NT2/D1 (cell line): ENCODE data around the gene JAK3.

Source experiments
- DNase-seq: peaks from one replicate; pipeline ENCODE4 v3.0.0-alpha.2; 2011; ENCODE audit warnings: low read depth, low spot score
- H3K27me3 ChIP-seq: 2 replicates; pipeline ENCODE4 v1.6.0; 2011; ENCODE audit warnings: mild to moderate bottlenecking; ENCODE audit not compliant: insufficient read length, insufficient read depth
- H3K36me3 ChIP-seq: 2 replicates; pipeline ENCODE4 v1.6.1; 2011; ENCODE audit warnings: mild to moderate bottlenecking, low read length, mixed read lengths; ENCODE audit not compliant: insufficient read depth, insufficient read length
- H3K4me1 ChIP-seq: 2 replicates; pipeline ENCODE4 v1.5.1; 2011; ENCODE audit not compliant: insufficient read depth, insufficient read length
- H3K4me3 ChIP-seq: 2 replicates; pipeline ENCODE4 v1.5.1; 2011; ENCODE audit warnings: low read depth; ENCODE audit not compliant: insufficient read length
- H3K9ac ChIP-seq: 2 replicates; pipeline ENCODE4 v1.6.0; 2011; ENCODE audit warnings: low read depth; ENCODE audit not compliant: insufficient read length
- H3K9me3 ChIP-seq: 2 replicates; pipeline ENCODE4 v1.5.1; 2011; ENCODE audit warnings: mild to moderate bottlenecking, low read length; ENCODE audit not compliant: insufficient read depth
- SUZ12 ChIP-seq: IDR thresholded peaks from 2 replicates; pipeline ENCODE4 v1.6.1; 2011; ENCODE audit not compliant: insufficient read length, insufficient read depth; ENCODE audit errors: extremely low read depth
- YY1 ChIP-seq: IDR thresholded peaks from 2 replicates; pipeline ENCODE4 v1.6.1; 2011; ENCODE audit not compliant: insufficient read length, insufficient read depth
- ZNF274 ChIP-seq: IDR thresholded peaks from 2 replicates; pipeline ENCODE4 v1.6.1; 2011; ENCODE audit warnings: mild to moderate bottlenecking, low read depth, low read length

Gene JAK3

DNA sequence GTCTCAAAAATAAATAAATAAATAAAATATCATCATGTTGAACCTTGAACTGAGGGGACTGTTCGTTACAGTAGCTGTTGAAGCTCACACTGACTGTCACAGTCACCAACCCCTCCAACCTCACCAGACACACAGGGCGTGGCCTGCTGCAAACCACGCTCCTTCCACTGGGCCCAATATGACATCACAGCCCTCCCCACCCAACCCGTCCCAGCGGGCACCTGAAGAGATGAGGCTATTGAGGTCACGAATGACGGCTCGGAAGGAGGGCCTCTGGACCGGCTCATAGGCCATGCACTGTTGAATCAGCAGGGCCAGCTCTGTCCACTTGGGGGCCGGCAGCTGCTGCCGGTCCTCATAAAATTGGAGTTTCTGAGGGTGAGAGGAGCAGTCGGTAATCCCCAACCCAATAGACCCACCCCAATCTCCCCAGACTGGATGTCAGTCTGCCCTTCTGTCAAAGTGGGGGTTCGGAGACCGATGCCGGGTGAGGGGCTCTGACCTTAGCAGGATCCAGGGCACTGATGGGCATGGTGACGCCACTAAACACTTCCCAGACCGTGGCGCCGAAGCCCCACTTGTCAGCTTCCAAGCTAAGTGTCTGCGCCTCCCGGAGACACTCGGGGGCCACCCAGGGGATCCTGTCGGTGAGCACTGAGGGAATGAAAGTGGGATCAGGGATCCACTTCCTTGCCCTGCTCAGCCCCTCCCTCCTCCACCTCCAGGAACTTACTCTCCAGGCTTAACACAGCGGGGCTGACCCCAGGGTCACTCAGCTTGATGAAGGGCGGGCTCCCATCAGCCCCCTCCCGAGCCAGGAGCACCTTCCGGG is 13.2 kb downstream of the JAK3 start:
- no peak overlapping the region for H3K4me3 ChIP-seq
- TF ChIP-seq SUZ12 (no peak), ZNF274 (no peak), YY1 (no peak)
- no peaks in the 10 kb centered on the region for H3K36me3 ChIP-seq
- peaks cover 29% of the 10 kb centered on the region for H3K27me3 ChIP-seq
- peaks cover 16% of the 10 kb centered on the region for H3K4me1 ChIP-seq
- no peaks in the 10 kb centered on the region for H3K9me3 ChIP-seq
- DNase-seq, result no peak
- H3K9ac ChIP-seq, result no peak overlapping the region

DNA sequence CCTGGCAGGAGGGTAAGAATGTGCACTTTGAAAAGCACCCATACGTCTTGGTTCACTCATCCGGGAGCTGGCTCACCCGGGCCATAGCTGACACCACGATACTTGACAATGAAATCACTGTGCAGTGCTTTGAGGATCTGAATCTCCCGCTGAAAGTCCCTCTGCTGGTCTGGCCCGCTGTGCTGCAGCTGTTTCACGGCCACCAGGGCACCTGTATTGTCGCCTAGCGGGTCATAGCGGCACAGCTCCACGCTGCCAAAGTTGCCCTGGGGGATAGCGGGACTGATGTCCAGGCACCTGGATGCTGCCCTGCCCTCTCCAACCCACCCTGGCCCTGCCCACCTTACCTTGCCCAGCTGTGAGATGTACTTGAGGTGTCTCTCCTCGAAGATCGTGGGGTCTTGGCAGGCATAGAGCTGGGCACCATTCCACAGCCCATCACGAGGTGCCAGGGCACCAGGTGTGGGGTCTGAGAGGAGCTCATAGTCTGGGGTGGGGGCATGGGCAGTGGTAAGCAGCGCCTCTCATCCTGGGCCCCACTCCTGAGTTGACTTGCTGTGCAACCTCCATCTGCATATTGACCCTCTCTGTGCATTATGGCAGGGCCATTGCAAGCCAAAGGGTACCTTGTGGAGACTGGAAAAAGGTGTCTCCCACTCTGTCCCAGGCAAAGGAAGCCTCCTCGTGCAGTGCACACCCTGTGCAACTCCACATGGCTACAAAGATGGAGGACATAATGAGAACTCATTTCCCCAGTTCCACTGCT is 15.2 kb downstream of the JAK3 start:
- Histone ChIP-seq H3K9me3 (no peaks in the 10 kb centered on the region), H3K27me3 (peaks cover 22% of the 10 kb centered on the region), H3K4me3 (no peak overlapping the region), H3K36me3 (no peaks in the 10 kb centered on the region), H3K9ac (no peak overlapping the region), H3K4me1 (peaks cover 14% of the 10 kb centered on the region)
- TF ChIP-seq ZNF274, result no peak
- TF ChIP-seq YY1, result no peak
- no peak for TF ChIP-seq SUZ12
- DNase-seq, result no peak

DNA sequence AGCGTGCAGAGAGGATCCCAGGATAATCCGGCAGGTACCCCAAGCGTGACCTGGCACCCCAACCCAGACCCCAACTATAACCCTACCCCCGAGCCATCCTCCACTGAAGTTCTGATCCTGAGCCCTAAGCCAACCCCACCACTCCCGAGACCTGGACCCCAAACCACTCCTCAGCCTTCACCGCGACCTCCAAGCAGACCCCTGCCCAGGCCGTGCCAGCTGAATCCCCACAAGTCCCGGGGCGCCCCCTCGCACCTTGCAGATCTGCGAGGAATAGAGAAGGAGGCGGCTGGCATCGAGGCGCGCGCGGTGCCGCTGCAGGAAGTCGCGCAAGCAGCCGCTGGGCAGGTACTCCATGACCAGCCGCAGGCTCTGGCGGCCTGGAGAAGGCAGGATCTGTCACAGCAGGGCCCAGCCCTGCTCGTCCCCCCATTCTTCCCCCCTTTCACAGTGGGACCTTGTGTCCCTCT is 16.3 kb downstream of the JAK3 start:
- Histone ChIP-seq H3K4me3 (peak overlapping the region; percentile 87), H3K9ac (peak overlapping the region; percentile 80), H3K27me3 (peaks cover 22% of the 10 kb centered on the region), H3K9me3 (no peaks in the 10 kb centered on the region), H3K4me1 (peaks cover 14% of the 10 kb centered on the region), H3K36me3 (no peaks in the 10 kb centered on the region)
- no peak for DNase-seq
- TF ChIP-seq SUZ12, result no peak
- no peak for TF ChIP-seq YY1
- no peak for TF ChIP-seq ZNF274

DNA sequence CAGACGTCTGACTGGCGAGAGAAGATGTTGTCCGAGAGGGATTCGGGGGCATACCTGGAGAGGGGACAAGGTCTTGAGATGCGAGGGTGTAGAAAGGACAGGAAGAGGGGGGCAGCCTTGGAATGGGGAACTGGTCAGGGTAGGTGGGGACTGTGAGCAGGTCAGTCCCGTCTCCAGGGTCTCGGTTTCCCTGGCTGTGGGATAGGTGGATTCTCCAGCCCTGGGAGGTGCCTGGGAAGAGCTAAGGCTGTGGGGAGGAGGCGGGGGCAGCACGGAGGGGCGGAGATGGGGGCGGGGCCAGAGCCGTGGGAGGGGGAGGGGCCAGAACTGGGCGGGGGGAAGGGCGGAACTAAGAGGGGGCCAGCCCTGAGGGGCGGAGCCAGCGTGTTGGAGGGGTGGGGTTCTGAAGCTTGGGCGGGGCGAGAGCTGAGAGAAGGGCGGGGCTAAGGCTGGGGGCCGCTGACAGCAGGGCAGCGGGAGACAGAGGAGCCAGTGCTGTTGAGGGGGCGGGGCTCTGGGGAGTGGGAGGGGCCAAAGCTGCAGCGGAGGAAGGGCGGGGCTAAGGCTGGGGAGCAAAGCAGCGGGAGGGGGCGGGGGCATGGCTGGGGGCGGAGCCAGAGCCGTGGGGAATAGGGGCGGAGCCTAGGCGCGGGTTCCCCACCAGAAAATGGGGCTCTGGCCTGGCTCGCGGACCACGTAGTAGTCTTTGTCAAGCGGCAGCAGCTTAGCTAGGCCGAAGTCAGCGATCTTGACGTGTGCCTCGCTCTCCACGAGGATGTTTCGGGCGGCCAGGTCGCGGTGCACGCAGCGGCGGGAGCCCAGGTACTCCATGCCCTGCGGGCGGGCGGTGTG is 17.0 kb downstream of the JAK3 start:
- TF ChIP-seq SUZ12, result no peak
- no peak for TF ChIP-seq ZNF274
- no peak for TF ChIP-seq YY1
- peak; percentile 88 for DNase-seq
- H3K4me1 ChIP-seq, result peaks cover 11% of the 10 kb centered on the region
- H3K27me3 ChIP-seq, result peaks cover 22% of the 10 kb centered on the region
- H3K4me3 ChIP-seq, result peak overlapping the region; percentile 87
- no peaks in the 10 kb centered on the region for H3K9me3 ChIP-seq
- no peaks in the 10 kb centered on the region for H3K36me3 ChIP-seq
- peak overlapping the region; percentile 80 for H3K9ac ChIP-seq

DNA sequence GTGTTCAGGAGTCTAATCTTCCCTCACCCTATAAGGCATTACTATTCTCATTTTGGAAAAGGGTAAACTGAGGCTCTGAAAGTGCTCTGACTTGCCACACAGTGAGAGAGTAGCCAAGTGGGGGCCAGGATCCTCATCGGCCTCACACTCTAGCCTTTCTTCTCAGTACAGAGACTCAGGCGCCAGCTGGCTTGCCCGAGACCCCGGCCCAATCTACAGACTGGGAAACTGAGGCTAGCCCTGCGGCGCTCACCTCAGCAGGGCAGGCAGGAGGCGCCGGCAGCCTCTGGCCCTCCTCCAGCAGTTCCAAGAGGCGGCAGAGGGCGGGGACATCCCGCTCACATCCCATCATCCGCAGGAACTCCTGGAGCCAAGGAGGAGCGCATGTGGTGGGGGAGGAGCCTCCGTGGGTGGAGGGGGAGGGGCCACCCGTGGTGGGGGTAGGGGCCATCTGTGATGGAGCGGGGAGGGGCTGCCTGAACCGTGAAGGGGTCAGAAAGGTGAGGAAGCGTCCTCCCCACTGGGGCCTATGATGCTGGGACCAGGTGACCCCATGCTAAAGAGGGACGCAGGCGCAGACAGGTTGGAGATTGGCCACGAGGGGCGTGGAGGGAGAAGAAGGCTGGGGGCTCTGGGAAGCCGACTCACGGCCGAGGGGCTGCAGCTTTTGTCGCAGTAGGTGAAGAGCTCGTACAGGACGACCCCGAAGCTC is 17.8 kb downstream of the JAK3 start:
- TF ChIP-seq ZNF274 (no peak), YY1 (no peak), SUZ12 (no peak)

DNA sequence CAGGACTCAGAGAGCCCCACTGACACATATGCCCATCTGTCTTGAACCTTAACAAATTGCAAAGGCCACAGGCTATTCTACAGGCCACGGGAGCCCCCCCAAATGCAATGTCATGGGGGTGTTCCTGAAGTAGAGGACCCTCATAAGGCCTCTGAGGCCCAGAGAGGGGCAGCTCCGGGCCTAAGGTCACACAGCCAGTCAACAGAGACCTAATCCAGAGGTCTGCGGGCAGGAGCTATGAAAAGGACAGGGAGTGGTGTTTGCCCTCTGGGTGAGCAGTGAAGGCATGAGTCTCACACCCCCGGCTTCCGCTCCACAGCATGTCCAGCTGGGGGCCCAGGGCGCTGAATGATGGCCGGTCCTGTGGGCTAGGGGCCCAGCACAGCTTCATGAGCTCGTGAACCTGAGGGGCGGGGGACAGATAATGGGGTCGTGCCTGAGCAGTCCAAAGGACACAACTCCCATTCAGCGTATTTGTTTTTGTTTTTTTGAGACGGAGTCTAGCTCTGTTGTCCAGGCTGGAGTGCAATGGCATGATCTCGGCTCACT is 21.2 kb downstream of the JAK3 start:
- TF ChIP-seq SUZ12, result no peak
- TF ChIP-seq ZNF274, result no peak
- no peak for TF ChIP-seq YY1
- no peak overlapping the region for H3K9ac ChIP-seq
- no peaks in the 10 kb centered on the region for H3K36me3 ChIP-seq
- H3K4me3 ChIP-seq, result no peak overlapping the region
- peaks cover 6% of the 10 kb centered on the region for H3K27me3 ChIP-seq
- H3K4me1 ChIP-seq, result peaks cover 4% of the 10 kb centered on the region
- no peaks in the 10 kb centered on the region for H3K9me3 ChIP-seq
- no peak for DNase-seq

More for the DNA sequence above, 17.8 kb downstream of the JAK3 start:
- Histone ChIP-seq H3K4me3 (peak overlapping the region; percentile 42), H3K36me3 (no peaks in the 10 kb centered on the region), H3K9ac (peak overlapping the region; percentile 70), H3K9me3 (no peaks in the 10 kb centered on the region), H3K4me1 (peaks cover 10% of the 10 kb centered on the region), H3K27me3 (peaks cover 22% of the 10 kb centered on the region)
- peak; percentile 68 for DNase-seq
